Ectodermal cell (in vitro differentiated cells): ENCODE results near the gene TTLL10.

Experiments used
- H3K27ac ChIP-seq: 2 replicates; pipeline ENCODE4 v1.7.0; 2013; ENCODE audit warnings: mild to moderate bottlenecking, low read depth, low read length; ENCODE audit not compliant: insufficient read depth, poor library complexity, severe bottlenecking
- H3K27me3 ChIP-seq: 2 replicates; pipeline ENCODE4 v1.7.0; 2013; ENCODE audit warnings: mild to moderate bottlenecking, low read length; ENCODE audit not compliant: insufficient read depth, control insufficient read depth, poor library complexity, severe bottlenecking
- H3K36me3 ChIP-seq: one replicate; pipeline ENCODE4 v1.7.0; 2013; ENCODE audit warnings: low read length; ENCODE audit not compliant: control insufficient read depth, insufficient read depth
- H3K4me1 ChIP-seq: one replicate; pipeline ENCODE4 v1.7.0; 2013; ENCODE audit warnings: low read length; ENCODE audit not compliant: control insufficient read depth, insufficient read depth
- H3K4me3 ChIP-seq: 2 replicates; pipeline ENCODE4 v1.7.0; 2013; ENCODE audit warnings: low read depth, low read length, control low read depth; ENCODE audit not compliant: insufficient read depth
- H3K9me3 ChIP-seq: 2 replicates; pipeline ENCODE4 v1.7.0; 2013; ENCODE audit warnings: mild to moderate bottlenecking, low read length, moderate library complexity; ENCODE audit not compliant: control insufficient read depth
- WGBS, 2 experiments: methylation state at CpG; one replicate each; pipeline ENCODE4 v1.1.7; 2013; ENCODE audit warnings: missing lambda C conversion rate in 2 of 2; 5-methylcytosine and 5-hydroxymethylcytosine counted together

The TTLL10 gene

DNA sequence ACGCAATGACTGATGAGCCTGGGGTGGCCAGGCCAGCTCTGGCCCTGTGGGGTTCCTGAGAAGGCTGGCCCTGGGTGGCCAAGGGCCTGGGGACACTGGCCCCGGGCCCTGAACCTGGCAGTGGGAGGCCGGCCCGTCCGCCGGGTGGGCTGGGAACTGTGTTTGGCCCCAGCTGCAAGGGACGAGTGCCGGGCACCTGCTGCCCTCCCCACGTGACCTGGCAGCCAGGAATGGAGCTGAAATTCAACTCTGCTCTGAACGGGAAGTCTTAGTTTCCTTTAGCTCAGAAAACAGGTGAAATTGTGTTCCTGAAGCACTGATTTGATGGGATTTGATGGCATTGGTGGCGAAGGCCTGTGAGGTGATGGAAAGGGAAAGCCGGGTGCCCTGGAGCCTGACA is 8.2 kb upstream of the TTLL10 start:
- Histone ChIP-seq H3K27me3 (peaks cover 3% of the 10 kb centered on the region), H3K36me3 (no peaks in the 10 kb centered on the region), H3K4me3 (no peak overlapping the region), H3K27ac (no peak overlapping the region), H3K4me1 (peaks cover 21% of the 10 kb centered on the region), H3K9me3 (no peaks in the 10 kb centered on the region)
- 84 to 86% methylated on average over 12 of the region's 12 CpGs for WGBS, 2 experiments

GRCh38 chr1:1165900-1166421 is 7.7 kb upstream of the TTLL10 start:
- Histone ChIP-seq H3K27me3 (peaks cover 3% of the 10 kb centered on the region), H3K4me3 (no peak overlapping the region), H3K36me3 (no peaks in the 10 kb centered on the region), H3K4me1 (peaks cover 24% of the 10 kb centered on the region), H3K27ac (no peak overlapping the region), H3K9me3 (no peaks in the 10 kb centered on the region)
- WGBS, 2 experiments: 84 to 85% methylated on average over 23 of the region's 23 CpGs

- no peaks in the 10 kb centered on the region for H3K36me3 ChIP-seq
- 89 to 92% methylated on average over 44 of the region's 44 CpGs for WGBS, 2 experiments
Measured at GRCh38 chr1:1166642-1167397, 6.9 kb upstream of the TTLL10 start.

GRCh38 chr1:1167398-1167821 is 6.3 kb upstream of the TTLL10 start:
- 91 to 92% methylated on average over 20 of the region's 20 CpGs for WGBS, 2 experiments
- Histone ChIP-seq H3K27me3 (peaks cover 3% of the 10 kb centered on the region), H3K9me3 (no peaks in the 10 kb centered on the region), H3K4me1 (peaks cover 24% of the 10 kb centered on the region), H3K36me3 (no peaks in the 10 kb centered on the region), H3K4me3 (no peak overlapping the region), H3K27ac (no peak overlapping the region)

More at GRCh38 chr1:1166642-1167397, 6.9 kb upstream of the TTLL10 start:
- Histone ChIP-seq H3K4me1 (peaks cover 24% of the 10 kb centered on the region), H3K9me3 (no peaks in the 10 kb centered on the region), H3K27ac (no peak overlapping the region), H3K27me3 (peaks cover 3% of the 10 kb centered on the region), H3K4me3 (no peak overlapping the region)

DNA sequence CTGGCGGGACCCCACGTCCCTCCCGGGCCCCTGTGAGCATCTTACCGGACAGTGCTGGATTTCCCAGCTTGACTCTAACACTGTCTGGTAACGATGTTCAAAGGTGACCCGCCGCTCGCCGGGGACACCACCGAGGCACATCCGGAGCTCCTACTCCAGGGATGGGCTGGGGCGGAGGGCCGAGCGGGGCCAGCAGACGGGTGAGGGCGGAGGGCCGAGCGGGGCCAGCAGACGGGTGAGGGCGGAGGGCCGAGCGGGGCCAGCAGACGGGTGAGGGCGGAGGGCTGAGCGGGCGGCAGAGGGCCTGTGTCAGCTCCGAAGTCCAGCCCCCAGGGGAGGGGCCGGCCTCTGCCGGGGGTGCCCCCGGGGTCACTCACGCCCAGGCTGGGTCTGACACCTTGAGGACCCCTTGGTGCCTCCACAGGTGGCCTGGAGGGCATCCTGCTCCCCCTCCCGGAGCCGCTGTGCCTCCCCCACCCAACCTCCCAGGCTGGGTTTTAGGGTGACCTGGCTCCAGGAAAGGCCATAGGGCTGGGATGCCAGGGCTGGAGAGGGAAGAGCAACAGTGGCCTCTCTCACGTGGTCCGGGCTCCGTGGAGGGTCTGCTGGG is 5.7 kb upstream of the TTLL10 start:
- Histone ChIP-seq H3K27ac (no peak overlapping the region), H3K4me3 (no peak overlapping the region), H3K27me3 (peaks cover 3% of the 10 kb centered on the region), H3K4me1 (peaks cover 24% of the 10 kb centered on the region), H3K9me3 (no peaks in the 10 kb centered on the region), H3K36me3 (no peaks in the 10 kb centered on the region)
- 89 to 92% methylated on average over 36 of the region's 36 CpGs for WGBS, 2 experiments

DNA sequence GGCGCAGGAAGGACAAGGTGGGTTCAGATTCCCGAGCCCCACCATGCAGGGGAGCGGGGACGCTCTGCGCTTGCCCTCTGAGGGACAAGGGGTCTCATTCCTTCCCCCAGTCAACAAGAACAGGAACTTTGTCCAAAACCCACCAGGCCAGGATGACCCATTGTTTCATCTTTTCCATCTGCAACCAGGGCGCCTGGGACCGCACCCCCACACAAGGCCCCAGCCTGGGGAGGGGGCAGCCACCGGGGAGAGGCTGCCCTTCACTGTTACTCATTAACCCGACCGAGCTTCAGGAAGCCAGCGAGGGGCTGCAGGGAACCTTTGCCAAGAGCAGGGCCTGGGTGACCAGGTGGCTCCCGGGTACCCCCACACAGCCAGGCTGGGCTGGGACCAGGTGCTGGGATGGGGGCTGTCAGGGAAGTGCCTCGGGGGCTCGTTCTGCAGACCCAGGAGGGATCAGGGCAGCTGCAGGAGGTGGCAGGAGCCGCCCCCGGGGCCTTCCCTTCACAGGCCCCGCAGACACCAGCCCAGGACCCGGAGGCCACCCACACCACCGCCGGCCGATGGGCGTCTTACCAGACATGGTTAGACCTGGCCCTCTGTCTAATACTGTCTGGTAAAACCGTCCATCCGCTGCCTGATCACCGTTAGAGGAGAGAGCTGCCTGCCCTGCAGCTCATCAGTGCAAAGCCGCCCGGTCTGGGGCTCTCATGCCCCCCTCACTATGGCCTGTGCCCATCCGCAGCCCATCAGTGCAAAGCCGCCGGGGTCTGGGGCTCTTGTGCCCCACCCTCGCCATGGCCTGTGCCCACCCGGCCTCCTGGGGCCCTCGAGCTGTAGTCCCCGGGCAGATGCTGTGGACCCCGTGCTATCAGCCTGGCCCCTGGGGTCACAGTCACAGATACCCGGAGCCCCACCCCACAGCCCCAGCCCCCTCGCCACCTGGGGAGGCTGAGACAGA is 4.9 kb upstream of the TTLL10 start:
- Histone ChIP-seq H3K27ac (no peak overlapping the region), H3K36me3 (no peaks in the 10 kb centered on the region), H3K4me3 (no peak overlapping the region), H3K4me1 (peaks cover 29% of the 10 kb centered on the region), H3K27me3 (peaks cover 7% of the 10 kb centered on the region), H3K9me3 (no peaks in the 10 kb centered on the region)
- WGBS, 2 experiments: 91 to 92% methylated on average over 37 of the region's 37 CpGs

GRCh38 chr1:1169429-1170214 is 4.1 kb upstream of the TTLL10 start:
- Histone ChIP-seq H3K27me3 (peaks cover 9% of the 10 kb centered on the region), H3K27ac (no peak overlapping the region), H3K9me3 (no peaks in the 10 kb centered on the region), H3K4me1 (peaks cover 29% of the 10 kb centered on the region), H3K4me3 (no peak overlapping the region), H3K36me3 (no peaks in the 10 kb centered on the region)
- WGBS, 2 experiments: 83 to 84% methylated on average over 32 of the region's 32 CpGs

- no peaks in the 10 kb centered on the region for H3K9me3 ChIP-seq
- no peak overlapping the region for H3K4me3 ChIP-seq
- H3K4me1 ChIP-seq: peaks cover 23% of the 10 kb centered on the region
- H3K27me3 ChIP-seq: peaks cover 14% of the 10 kb centered on the region
- 80% methylated on average over 25 to 26 of the region's 26 CpGs for WGBS, 2 experiments
- H3K27ac ChIP-seq: no peak overlapping the region
- H3K36me3 ChIP-seq: no peaks in the 10 kb centered on the region
Measured at GRCh38 chr1:1170215-1171091, 3.2 kb upstream of the TTLL10 start.

GRCh38 chr1:1171161-1171545 is 2.5 kb upstream of the TTLL10 start:
- no peak overlapping the region for H3K27ac ChIP-seq
- no peaks in the 10 kb centered on the region for H3K36me3 ChIP-seq
- WGBS, 2 experiments: 87 to 89% methylated on average over 12 of the region's 12 CpGs
- H3K9me3 ChIP-seq: no peaks in the 10 kb centered on the region
- peaks cover 20% of the 10 kb centered on the region for H3K27me3 ChIP-seq
- no peak overlapping the region for H3K4me3 ChIP-seq
- H3K4me1 ChIP-seq: peaks cover 22% of the 10 kb centered on the region
